RPMI8226 (cell line): ENCODE measurements around the gene MTHFSD.

Source experiments
- DNase-seq: peaks from one replicate; pipeline ENCODE4 v3.0.0-alpha.2; 2015

MTHFSD gene

GRCh38 chr16:86581458-86581857 is 26.4 kb upstream of the MTHFSD start:
- DNase-seq = no peak

- no peak for DNase-seq
Observed at GRCh38 chr16:86580791-86581170, 25.7 kb upstream of the MTHFSD start.

GRCh38 chr16:86580063-86580790 is 25.2 kb upstream of the MTHFSD start:
- DNase-seq = no peak

GRCh38 chr16:86579268-86580062 is 24.4 kb upstream of the MTHFSD start:
- no peak for DNase-seq

GRCh38 chr16:86578611-86579267 is 23.7 kb upstream of the MTHFSD start:
- DNase-seq = no peak

GRCh38 chr16:86578061-86578599 is 23.1 kb upstream of the MTHFSD start, which contains the start of gene FOXL1:
TSS of gene FOXL1 (plus strand) at chr16:86578549. CDS start at chr16:86578724, 175 bp downstream.
- no peak for DNase-seq

GRCh38 chr16:86577314-86577971 is 22.4 kb upstream of the MTHFSD start:
- DNase-seq = no peak

- DNase-seq = no peak
Observed at GRCh38 chr16:86576591-86577313, 21.7 kb upstream of the MTHFSD start.

GRCh38 chr16:86575754-86576557 is 20.9 kb upstream of the MTHFSD start:
- DNase-seq = peak; percentile 25

- DNase-seq = no peak
Observed at GRCh38 chr16:86575095-86575685, 20.2 kb upstream of the MTHFSD start.

- DNase-seq = no peak
Observed at GRCh38 chr16:86574646-86575045, 19.6 kb upstream of the MTHFSD start.

GRCh38 chr16:86573646-86574508 is 18.8 kb upstream of the MTHFSD start:
- DNase-seq = no peak

- no peak for DNase-seq
Observed at GRCh38 chr16:86573215-86573614, 18.2 kb upstream of the MTHFSD start.

- DNase-seq = no peak
Observed at GRCh38 chr16:86572606-86573005, 17.6 kb upstream of the MTHFSD start.

GRCh38 chr16:86572041-86572521 is 17.0 kb upstream of the MTHFSD start:
- no peak for DNase-seq

GRCh38 chr16:86571530-86571915 is 16.5 kb upstream of the MTHFSD start:
- DNase-seq = no peak

GRCh38 chr16:86570558-86571529 is 15.8 kb upstream of the MTHFSD start:
- no peak for DNase-seq

GRCh38 chr16:86569701-86570447 is 14.8 kb upstream of the MTHFSD start:
- DNase-seq = no peak
